GM19025 (cell line): Measurements from ENCODE around the gene MDH1B.
"Not testable (repeated sequence)": the region's sequence is repeated elsewhere in the genome, so short reads cannot be mapped to it uniquely, and the experiment has no call there.

Source experiments
- ATAC-seq: cut with Tn5 transposase; IDR thresholded peaks from one replicate; pipeline ENCODE4 v1.9.1; 2021; ENCODE audit warnings: mild to moderate bottlenecking, low read depth, moderate library complexity; ENCODE audit not compliant: unreplicated experiment

The MDH1B gene

GRCh38 chr2:206765242-206766056 is at the start of gene MDH1B, which contains the start of gene FASTKD2:
Gene MDH1B, minus strand, starts transcription at chr2:206765328. Its CDS starts 57 bp downstream, at chr2:206765271.
Gene FASTKD2, plus strand, starts transcription at chr2:206765606. Its CDS starts 1,088 bp downstream, at chr2:206766694.
- ATAC-seq = peak; percentile 91

- ATAC-seq = no peak
Measured at GRCh38 chr2:206814498-206814897, 49.4 kb upstream of the MDH1B start.

- ATAC-seq = not testable (repeated sequence)
Measured at GRCh38 chr2:206812471-206812870, 47.3 kb upstream of the MDH1B start.

- ATAC-seq = not testable (repeated sequence)
Measured at GRCh38 chr2:206807624-206808023, 42.5 kb upstream of the MDH1B start.

- no peak for ATAC-seq
Measured at GRCh38 chr2:206805887-206806607, 40.9 kb upstream of the MDH1B start.

- no peak for ATAC-seq
Measured at GRCh38 chr2:206804326-206804725, 39.2 kb upstream of the MDH1B start.

GRCh38 chr2:206802654-206803514 is 37.8 kb upstream of the MDH1B start:
- no peak for ATAC-seq

- ATAC-seq = no peak
Measured at GRCh38 chr2:206801418-206802189, 36.5 kb upstream of the MDH1B start.

- ATAC-seq = no peak
Measured at GRCh38 chr2:206800506-206801417, 35.6 kb upstream of the MDH1B start.

GRCh38 chr2:206799083-206799482 is 34.0 kb upstream of the MDH1B start:
- ATAC-seq = no peak

- ATAC-seq = no peak
Measured at GRCh38 chr2:206798000-206798399, 32.9 kb upstream of the MDH1B start.

GRCh38 chr2:206797376-206797775 is 32.2 kb upstream of the MDH1B start:
- no peak for ATAC-seq

- ATAC-seq = no peak
Measured at GRCh38 chr2:206792645-206793044, 27.5 kb upstream of the MDH1B start.

GRCh38 chr2:206790311-206790935 is 25.3 kb upstream of the MDH1B start:
- no peak for ATAC-seq

GRCh38 chr2:206784559-206785353 is 19.6 kb upstream of the MDH1B start:
- ATAC-seq = no peak

GRCh38 chr2:206783718-206784117 is 18.6 kb upstream of the MDH1B start:
- ATAC-seq = no peak

- ATAC-seq = no peak
Measured at GRCh38 chr2:206780671-206781070, 15.5 kb upstream of the MDH1B start.

- ATAC-seq = no peak
Measured at GRCh38 chr2:206776432-206776831, 11.3 kb upstream of the MDH1B start.
